Sigmoid colon (tissue), 3 donors: ENCODE results near the gene ACTA2.

Source experiments
- POLR2A ChIP-seq, 2 donors: fragments of 450-650 bp; IDR thresholded peaks; one replicate each; pipeline ENCODE4 v1.6.1; 2016; ENCODE audit warnings: antibody characterized with exemption in 2 of 2, mild to moderate bottlenecking in 2 of 2, moderate library complexity in 2 of 2
- TF ChIP-seq, protein P1 (sequence below), 4 experiments: fragments of 450-650 bp in 3 of 4; fragments of 200-600 bp in 1 of 4; IDR thresholded peaks; one replicate each; pipeline ENCODE4 v1.5.1; 2016 to 2019; ENCODE audit warnings: antibody characterized with exemption in 4 of 4, mild to moderate bottlenecking in 3 of 4, moderate library complexity in 2 of 4

DNA sequence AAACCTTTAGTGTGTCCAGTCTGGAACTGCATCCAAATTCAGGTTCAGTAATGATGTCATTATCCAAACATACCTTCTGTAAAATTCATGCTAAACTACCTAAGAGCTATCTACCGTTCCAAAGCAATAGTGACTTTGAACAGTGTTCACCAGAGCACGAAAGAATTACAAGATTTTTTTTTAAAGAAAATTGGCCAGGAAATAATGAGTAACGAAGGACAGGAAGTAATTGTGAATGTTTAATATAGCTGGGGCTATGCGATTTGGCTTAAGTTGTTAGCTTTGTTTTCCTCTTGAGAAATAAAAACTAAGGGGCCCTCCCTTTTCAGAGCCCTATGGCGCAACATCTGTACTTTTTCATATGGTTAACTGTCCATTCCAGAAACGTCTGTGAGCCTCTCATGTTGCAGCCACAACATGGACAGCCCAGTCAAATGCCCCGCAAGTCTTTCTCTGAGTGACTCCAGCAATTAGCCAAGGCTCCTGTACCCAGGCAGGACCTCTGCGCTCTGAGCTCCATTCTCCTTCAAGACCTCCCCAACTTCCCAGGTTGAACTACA, 37.3 kb upstream of the ACTA2 start:
- TF ChIP-seq, protein P1, sequence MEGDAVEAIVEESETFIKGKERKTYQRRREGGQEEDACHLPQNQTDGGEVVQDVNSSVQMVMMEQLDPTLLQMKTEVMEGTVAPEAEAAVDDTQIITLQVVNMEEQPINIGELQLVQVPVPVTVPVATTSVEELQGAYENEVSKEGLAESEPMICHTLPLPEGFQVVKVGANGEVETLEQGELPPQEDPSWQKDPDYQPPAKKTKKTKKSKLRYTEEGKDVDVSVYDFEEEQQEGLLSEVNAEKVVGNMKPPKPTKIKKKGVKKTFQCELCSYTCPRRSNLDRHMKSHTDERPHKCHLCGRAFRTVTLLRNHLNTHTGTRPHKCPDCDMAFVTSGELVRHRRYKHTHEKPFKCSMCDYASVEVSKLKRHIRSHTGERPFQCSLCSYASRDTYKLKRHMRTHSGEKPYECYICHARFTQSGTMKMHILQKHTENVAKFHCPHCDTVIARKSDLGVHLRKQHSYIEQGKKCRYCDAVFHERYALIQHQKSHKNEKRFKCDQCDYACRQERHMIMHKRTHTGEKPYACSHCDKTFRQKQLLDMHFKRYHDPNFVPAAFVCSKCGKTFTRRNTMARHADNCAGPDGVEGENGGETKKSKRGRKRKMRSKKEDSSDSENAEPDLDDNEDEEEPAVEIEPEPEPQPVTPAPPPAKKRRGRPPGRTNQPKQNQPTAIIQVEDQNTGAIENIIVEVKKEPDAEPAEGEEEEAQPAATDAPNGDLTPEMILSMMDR (IDR thresholded peaks at IDR 0.05): no peak
- no peak for TF ChIP-seq POLR2A (IDR thresholded peaks at IDR 0.05)
